C4-2B (cell line): Measurements from ENCODE around the gene LIPG.

Experiments used
- CTCF ChIP-seq: fragments of 450-650 bp; conservative IDR thresholded peaks from 2 replicates; pipeline ENCODE4 v1.5.1; 2017; ENCODE audit warnings: mild to moderate bottlenecking
- ZFX ChIP-seq: fragments of 450-650 bp; IDR thresholded peaks from 2 replicates; pipeline ENCODE4 v1.6.1; 2017

GRCh38 chr18:49565101-49565500 lies 3.2 kb downstream of the LIPG start:
- TF ChIP-seq CTCF (no peak), ZFX (no peak)
